IPS-NIHi11 (cell line): ENCODE results near the gene INTS6.

Experiments
- DNase-seq: peaks from one replicate; pipeline ENCODE4 v3.0.0; 2012; ENCODE audit warnings: mixed read lengths, low spot score

The INTS6 gene

GRCh38 chr13:51452361-51453206 is at the start of gene INTS6:
Gene INTS6 (minus strand): TSS chr13:51453036. CDS start chr13:51452525, 511 bp downstream.
- peak; percentile 20 for DNase-seq

- no peak for DNase-seq
Observed at GRCh38 chr13:51502153-51502651, 49.4 kb upstream of the INTS6 start.

- DNase-seq = no peak
Observed at GRCh38 chr13:51501592-51502152, 48.8 kb upstream of the INTS6 start.

- DNase-seq = no peak
Observed at GRCh38 chr13:51501096-51501495, 48.3 kb upstream of the INTS6 start.

- no peak for DNase-seq
Observed at GRCh38 chr13:51500687-51501086, 47.9 kb upstream of the INTS6 start.

- no peak for DNase-seq
Observed at GRCh38 chr13:51499841-51500240, 47.0 kb upstream of the INTS6 start.

GRCh38 chr13:51495316-51495715 is 42.5 kb upstream of the INTS6 start:
- DNase-seq = no peak

GRCh38 chr13:51494156-51494555 is 41.3 kb upstream of the INTS6 start:
- DNase-seq = no peak

GRCh38 chr13:51488212-51488611 is 35.4 kb upstream of the INTS6 start:
- no peak for DNase-seq

GRCh38 chr13:51481656-51482055 is 28.8 kb upstream of the INTS6 start:
- DNase-seq = no peak

- DNase-seq = no peak
Observed at GRCh38 chr13:51479199-51479523, 26.3 kb upstream of the INTS6 start.

- no peak for DNase-seq
Observed at GRCh38 chr13:51478418-51479198, 25.8 kb upstream of the INTS6 start.

- DNase-seq = no peak
Observed at GRCh38 chr13:51477653-51478324, 25.0 kb upstream of the INTS6 start.

GRCh38 chr13:51477149-51477548 is 24.3 kb upstream of the INTS6 start:
- no peak for DNase-seq

- no peak for DNase-seq
Observed at GRCh38 chr13:51475727-51476501, 23.1 kb upstream of the INTS6 start.

GRCh38 chr13:51469790-51470189 is 17.0 kb upstream of the INTS6 start:
- no peak for DNase-seq

GRCh38 chr13:51467730-51468129 is 14.9 kb upstream of the INTS6 start:
- no peak for DNase-seq

GRCh38 chr13:51465124-51465523 is 12.3 kb upstream of the INTS6 start:
- DNase-seq = no peak

- DNase-seq = no peak
Observed at GRCh38 chr13:51457086-51457815, 4.4 kb upstream of the INTS6 start.

GRCh38 chr13:51456510-51456909 is 3.7 kb upstream of the INTS6 start:
- no peak for DNase-seq

GRCh38 chr13:51455532-51455931 is 2.7 kb upstream of the INTS6 start:
- DNase-seq = no peak
